ENCODE data around the gene ABI3BP.

ABI3BP gene

DNA sequence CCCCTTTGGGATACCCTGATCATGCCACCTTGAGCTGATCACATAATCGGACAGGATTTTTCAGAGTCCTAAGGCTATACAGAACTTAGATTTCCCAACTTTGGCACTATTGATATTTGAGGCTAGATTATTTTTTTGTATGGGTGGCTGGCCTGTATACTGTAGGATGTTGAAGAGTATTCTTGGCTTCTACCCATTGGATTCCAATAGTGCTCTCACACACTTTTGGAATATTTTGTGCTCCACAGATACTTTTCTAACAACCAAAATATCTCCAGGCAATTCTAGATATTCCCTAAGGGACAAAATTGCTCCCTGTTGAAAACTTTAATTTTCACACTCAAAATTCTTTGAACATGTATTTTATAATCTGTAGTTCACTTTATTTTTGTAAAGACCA, 125.1 kb downstream of the ABI3BP start:
- Histone ChIP-seq H3K9ac (ENCODE audit: low read length) (no peak overlapping the region), H3K27ac (ENCODE audit: low read length) (no peak overlapping the region)
- TF ChIP-seq EZH2phosphoT487 (IDR thresholded peaks at IDR 0.05; ENCODE audit: low read length) (no peak), EZH2 (optimal IDR thresholded peaks at IDR 0.05; ENCODE audit: low read depth, low read length) (no peak)
- TF ChIP-seq, protein P1, sequence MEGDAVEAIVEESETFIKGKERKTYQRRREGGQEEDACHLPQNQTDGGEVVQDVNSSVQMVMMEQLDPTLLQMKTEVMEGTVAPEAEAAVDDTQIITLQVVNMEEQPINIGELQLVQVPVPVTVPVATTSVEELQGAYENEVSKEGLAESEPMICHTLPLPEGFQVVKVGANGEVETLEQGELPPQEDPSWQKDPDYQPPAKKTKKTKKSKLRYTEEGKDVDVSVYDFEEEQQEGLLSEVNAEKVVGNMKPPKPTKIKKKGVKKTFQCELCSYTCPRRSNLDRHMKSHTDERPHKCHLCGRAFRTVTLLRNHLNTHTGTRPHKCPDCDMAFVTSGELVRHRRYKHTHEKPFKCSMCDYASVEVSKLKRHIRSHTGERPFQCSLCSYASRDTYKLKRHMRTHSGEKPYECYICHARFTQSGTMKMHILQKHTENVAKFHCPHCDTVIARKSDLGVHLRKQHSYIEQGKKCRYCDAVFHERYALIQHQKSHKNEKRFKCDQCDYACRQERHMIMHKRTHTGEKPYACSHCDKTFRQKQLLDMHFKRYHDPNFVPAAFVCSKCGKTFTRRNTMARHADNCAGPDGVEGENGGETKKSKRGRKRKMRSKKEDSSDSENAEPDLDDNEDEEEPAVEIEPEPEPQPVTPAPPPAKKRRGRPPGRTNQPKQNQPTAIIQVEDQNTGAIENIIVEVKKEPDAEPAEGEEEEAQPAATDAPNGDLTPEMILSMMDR (IDR thresholded peaks at IDR 0.05; ENCODE audit: low read length), result no peak

DNA sequence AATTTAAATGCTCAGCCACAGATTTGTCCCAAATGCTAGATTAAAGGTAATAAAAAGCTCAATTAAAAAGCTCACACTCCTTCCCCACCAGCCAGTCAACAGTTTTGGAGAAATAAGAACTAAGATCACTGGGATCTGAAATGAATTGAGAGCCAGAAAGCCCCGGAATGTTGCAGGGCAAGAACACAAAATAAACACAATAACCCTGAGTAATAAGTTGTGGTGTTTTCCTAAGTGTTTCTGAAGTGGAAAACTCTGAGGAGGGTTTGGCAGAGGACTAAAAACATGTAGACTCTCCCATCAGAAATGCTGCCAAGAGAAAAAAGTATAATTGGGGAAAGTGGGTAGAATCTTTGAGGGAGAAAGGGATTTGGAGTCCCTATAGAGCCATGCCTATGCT, 127.8 kb downstream of the ABI3BP start:
- Histone ChIP-seq H3K9ac (ENCODE audit: low read length) (no peak overlapping the region), H3K27me3 (replicated peaks; ENCODE audit: insufficient read depth, low read length) (no peaks in the 10 kb centered on the region), H3K4me3 (ENCODE audit: low read length) (no peak overlapping the region), H3F3A (ENCODE audit: insufficient read depth, low read length) (no peaks in the 10 kb centered on the region), H4K20me1 (ENCODE audit: insufficient read depth, low read length) (no peaks in the 10 kb centered on the region), H3K9me2 (replicated peaks; ENCODE audit: insufficient read depth, low read length) (no peaks in the 10 kb centered on the region), H3K4me1 (ENCODE audit: low read length) (no peaks in the 10 kb centered on the region), H3K9me3 (replicated peaks; ENCODE audit: insufficient read depth, low read length) (no peaks in the 10 kb centered on the region), H3K79me2 (ENCODE audit: low read length) (no peaks in the 10 kb centered on the region), H2AFZ (ENCODE audit: low read length) (no peak overlapping the region), H3K36me3 (replicated peaks; ENCODE audit: insufficient read depth, low read length) (no peaks in the 10 kb centered on the region), H3K4me2 (ENCODE audit: low read depth, low read length) (no peak overlapping the region), H3K27ac (ENCODE audit: low read length) (no peak overlapping the region)
- no peak for TF ChIP-seq EZH2 (optimal IDR thresholded peaks at IDR 0.05; ENCODE audit: low read depth, low read length)
- TF ChIP-seq, protein P1 (IDR thresholded peaks at IDR 0.05; ENCODE audit: low read length), result no peak
- DNase-seq, result no peak

More for the DNA sequence above, 125.1 kb downstream of the ABI3BP start:
- no peaks in the 10 kb centered on the region for H3K9me3 ChIP-seq (replicated peaks; ENCODE audit: insufficient read depth, low read length)
- no peak overlapping the region for H3K4me2 ChIP-seq (ENCODE audit: low read depth, low read length)
- H3K79me2 ChIP-seq (ENCODE audit: low read length), result no peaks in the 10 kb centered on the region
- DNase-seq, result no peak
- H4K20me1 ChIP-seq (ENCODE audit: insufficient read depth, low read length), result no peaks in the 10 kb centered on the region
- H3K4me1 ChIP-seq (ENCODE audit: low read length), result no peaks in the 10 kb centered on the region
- H3K4me3 ChIP-seq (ENCODE audit: low read length), result no peak overlapping the region
- no peaks in the 10 kb centered on the region for H3K9me2 ChIP-seq (replicated peaks; ENCODE audit: insufficient read depth, low read length)
- no peaks in the 10 kb centered on the region for H3K36me3 ChIP-seq (replicated peaks; ENCODE audit: insufficient read depth, low read length)
- H3F3A ChIP-seq (ENCODE audit: insufficient read depth, low read length), result no peaks in the 10 kb centered on the region
- H3K27me3 ChIP-seq (replicated peaks; ENCODE audit: insufficient read depth, low read length), result no peaks in the 10 kb centered on the region
- H2AFZ ChIP-seq (ENCODE audit: low read length), result no peak overlapping the region

DNA sequence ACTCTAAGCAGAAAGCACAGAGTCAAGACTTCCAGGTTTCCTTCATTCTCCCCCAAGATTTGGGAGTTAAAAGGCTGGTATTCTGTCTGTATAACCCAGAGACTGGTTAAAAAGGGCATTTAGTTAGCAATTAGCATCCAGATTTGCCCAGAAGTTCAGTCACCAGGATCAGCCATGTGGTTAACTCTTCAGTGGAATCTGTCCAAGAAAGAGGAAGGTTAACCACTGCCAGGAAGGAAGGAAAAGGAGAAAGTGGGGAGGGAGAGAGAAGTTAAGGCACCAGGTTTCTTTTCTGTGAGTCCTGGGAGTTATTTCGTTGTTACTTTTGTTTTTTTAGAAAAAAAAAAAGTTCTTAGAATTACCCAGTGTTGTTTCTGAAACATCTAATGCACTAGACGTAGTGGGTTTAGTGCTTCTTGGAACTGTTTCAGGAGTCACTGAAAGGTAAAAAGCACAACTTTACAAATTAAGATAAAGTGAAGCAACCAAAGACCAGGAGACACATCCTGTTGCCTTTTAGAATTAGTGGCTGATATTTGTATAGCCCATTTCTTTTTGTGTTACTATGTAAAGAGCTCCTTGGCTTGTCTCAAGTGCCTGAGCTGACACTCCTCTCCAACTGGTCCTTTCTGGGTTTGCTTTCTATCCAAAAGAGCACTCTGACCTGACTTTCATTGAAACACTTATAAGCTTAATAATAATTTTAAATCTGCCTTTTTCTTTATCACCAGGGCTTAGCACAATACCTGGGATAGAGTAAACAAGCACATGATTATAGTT, 128.6 kb downstream of the ABI3BP start:
- no peak overlapping the region for H3K4me3 ChIP-seq (ENCODE audit: low read length)
- no peak for DNase-seq
- no peaks in the 10 kb centered on the region for H3F3A ChIP-seq (ENCODE audit: insufficient read depth, low read length)
- H3K36me3 ChIP-seq (replicated peaks; ENCODE audit: insufficient read depth, low read length), result no peaks in the 10 kb centered on the region
- no peak overlapping the region for H3K27ac ChIP-seq (ENCODE audit: low read length)
- H2AFZ ChIP-seq (ENCODE audit: low read length), result no peak overlapping the region
- TF ChIP-seq EZH2phosphoT487 (IDR thresholded peaks at IDR 0.05; ENCODE audit: low read length) (no peak), EZH2 (optimal IDR thresholded peaks at IDR 0.05; ENCODE audit: low read depth, low read length) (no peak)
- TF ChIP-seq, protein P1 (IDR thresholded peaks at IDR 0.05; ENCODE audit: low read length), result no peak
- no peaks in the 10 kb centered on the region for H3K27me3 ChIP-seq (replicated peaks; ENCODE audit: insufficient read depth, low read length)
- H3K9ac ChIP-seq (ENCODE audit: low read length), result no peak overlapping the region
- H3K4me1 ChIP-seq (ENCODE audit: low read length), result no peaks in the 10 kb centered on the region
- no peaks in the 10 kb centered on the region for H4K20me1 ChIP-seq (ENCODE audit: insufficient read depth, low read length)
- no peaks in the 10 kb centered on the region for H3K9me2 ChIP-seq (replicated peaks; ENCODE audit: insufficient read depth, low read length)
- no peak overlapping the region for H3K4me2 ChIP-seq (ENCODE audit: low read depth, low read length)
- H3K9me3 ChIP-seq (replicated peaks; ENCODE audit: insufficient read depth, low read length), result no peaks in the 10 kb centered on the region
- H3K79me2 ChIP-seq (ENCODE audit: low read length), result no peaks in the 10 kb centered on the region

Measured in MM.1S (cell line).